HG02973 (cell line): ENCODE data around the gene VPS37B.
A peak's percentile ranks its signal among the peaks of the same experiment; 100 is the strongest.

ENCODE experiments used
- ATAC-seq: cut with Tn5 transposase; IDR thresholded peaks from one replicate; pipeline ENCODE4 v1.9.1; 2021; ENCODE audit warnings: moderate library complexity; ENCODE audit not compliant: unreplicated experiment

The VPS37B gene

GRCh38 chr12:122842505-122843405, 53.2 kb downstream of the VPS37B start:
- ATAC-seq, result no peak

GRCh38 chr12:122841544-122842321, 54.2 kb downstream of the VPS37B start:
- ATAC-seq, result no peak

GRCh38 chr12:122840580-122841513, 55.1 kb downstream of the VPS37B start:
- ATAC-seq, result no peak

DNA sequence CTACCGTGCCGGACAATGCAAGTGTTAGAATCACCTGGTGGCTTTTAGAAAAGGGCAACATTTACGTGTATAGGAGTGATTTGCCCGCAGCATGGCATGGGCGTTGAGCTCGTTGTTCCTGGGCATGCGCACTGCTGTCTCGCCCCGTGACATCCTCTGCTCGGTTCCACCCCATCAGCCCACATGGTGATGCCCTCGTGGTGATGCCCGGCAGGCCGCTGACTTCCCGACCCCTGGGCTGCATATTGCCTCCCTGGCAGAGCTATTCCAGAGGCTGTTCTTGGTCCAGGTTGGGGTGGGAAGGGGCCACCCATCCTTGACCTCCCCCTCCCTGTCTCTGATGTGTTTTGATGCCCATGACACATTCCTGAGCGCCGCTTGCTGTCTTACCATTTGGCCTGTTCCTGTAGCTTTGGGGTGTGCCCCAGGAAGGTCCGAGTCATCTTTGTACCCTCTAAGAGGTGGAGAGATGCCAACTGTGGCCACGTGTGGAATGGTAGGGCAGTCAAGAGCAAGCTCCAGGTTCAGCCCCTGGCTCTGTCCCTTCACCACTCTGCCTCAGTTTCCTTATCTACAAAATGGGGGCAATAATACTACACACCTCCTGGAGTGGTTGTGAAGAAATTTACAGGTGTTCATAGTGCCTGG, 55.9 kb downstream of the VPS37B start:
- no peak for ATAC-seq

DNA sequence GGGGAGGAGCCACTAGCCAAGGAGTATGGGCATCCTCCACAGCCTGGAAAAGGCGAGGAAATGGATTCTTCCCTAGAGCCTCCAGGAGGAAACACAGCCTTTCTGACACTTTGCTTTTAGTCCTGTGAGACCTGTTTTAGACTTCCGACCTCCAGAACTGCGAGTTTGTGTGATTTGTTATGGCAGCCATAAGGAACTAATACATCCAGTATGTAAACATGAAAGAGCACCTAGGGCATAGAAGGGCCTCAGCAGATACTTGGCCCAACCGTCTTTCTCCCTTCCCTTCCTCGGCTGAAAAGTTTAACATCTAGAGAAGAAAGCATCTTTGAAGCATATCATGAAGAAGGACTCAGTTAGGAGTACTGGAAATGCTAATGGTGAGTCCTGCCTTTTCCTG, 57.1 kb downstream of the VPS37B start:
- ATAC-seq, result no peak

GRCh38 chr12:122837306-122838265, 58.3 kb downstream of the VPS37B start:
- ATAC-seq, result no peak

DNA sequence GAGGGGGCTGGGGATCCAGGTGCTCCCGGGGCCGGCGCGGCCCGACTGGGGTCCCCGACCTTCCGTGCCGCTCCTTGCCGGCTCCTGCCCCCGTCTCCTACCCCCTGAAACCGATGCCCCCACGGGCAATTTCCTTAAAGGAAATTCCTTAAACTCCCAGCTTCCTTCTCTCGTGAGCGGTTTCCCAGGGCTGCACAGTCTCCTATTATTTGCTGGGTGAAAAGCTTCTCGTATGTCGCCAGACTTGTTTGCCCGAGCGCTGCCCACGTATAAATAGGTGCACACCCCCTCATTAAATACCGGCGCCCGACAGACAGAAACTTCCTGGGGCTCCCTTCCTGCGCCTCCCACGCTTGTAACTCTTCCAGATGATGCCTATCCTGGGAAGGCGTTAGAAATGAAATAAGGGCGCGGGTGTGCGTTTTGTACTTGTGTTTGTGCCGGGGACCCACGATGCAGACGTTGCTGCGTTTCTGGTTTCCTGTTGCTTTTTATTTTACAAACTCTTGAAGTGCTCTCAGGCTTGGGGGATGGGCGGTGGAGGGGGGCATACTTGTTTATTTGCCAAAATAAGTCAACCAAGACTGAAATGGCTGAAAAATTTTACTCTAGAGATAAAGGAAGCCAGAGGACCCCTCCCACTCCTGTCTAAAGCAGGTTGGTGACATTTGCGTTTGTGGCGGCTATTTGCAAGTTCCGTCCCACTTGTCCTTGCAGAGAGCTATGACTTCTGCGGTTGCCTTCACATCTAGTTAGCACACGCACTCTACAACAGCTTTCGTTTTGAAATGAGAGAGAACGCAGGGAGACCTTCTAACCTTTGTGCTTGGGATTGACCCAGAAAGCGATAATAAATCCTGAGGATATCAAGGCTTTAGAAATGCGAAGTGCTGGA, 59.6 kb downstream of the VPS37B start:
- ATAC-seq, result peak; percentile 51

- ATAC-seq, result peak; percentile 39
These were observed 60.2 kb downstream of the VPS37B start for GRCh38 chr12:122835750-122836026.

DNA sequence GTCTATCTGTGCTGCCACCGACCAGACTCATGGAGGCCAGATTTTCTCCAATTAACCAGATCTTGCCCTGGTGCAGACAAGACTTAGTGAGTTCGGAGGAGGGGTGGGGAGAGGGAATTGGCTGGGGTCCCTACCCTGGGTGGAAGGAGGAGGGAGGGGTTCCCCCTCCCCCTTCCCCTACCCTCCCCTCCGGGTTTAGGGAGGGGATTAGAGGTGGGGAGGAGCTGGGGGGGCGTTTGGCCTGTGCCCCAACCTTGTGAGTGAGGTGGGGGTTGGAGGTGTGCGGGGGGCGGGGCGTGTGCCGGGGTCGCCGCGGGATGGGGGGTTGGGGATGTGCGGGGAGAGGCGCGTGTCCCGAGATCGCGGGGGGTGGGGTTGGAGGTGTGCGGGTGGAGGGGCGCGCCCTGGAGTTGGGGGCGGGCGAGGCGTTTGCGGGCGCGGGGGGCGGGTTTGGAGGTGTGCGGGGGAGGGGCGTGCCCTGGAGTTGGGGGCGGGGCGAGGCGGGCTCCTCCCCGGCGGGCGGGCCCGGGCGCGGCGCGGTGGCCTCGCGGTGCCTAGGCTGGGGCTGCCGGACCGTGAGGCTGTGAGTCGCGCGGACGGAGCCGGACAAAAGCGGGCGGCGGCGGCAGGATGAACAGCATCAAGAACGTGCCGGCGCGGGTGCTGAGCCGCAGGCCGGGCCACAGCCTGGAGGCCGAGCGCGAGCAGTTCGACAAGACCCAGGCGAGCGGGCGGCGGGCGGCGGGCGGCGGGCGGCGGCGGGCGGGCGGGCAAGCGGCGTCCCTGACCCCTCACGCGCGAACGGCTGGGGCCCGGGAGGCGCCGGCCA, 60.8 kb downstream of the VPS37B start, which contains the start of gene HIP1R:
Gene HIP1R, plus strand, starts transcription at position 537 of the 829 bp plus-strand sequence. Its CDS starts 94 bp downstream, at position 631.
- peak; percentile 26 for ATAC-seq

GRCh38 chr12:122834104-122834920, 61.6 kb downstream of the VPS37B start:
- ATAC-seq, result no peak

- no peak for ATAC-seq
These were observed 65.3 kb downstream of the VPS37B start for GRCh38 chr12:122830517-122831214.

GRCh38 chr12:122827258-122827657, 68.7 kb downstream of the VPS37B start:
- no peak for ATAC-seq

GRCh38 chr12:122825773-122826724, 69.9 kb downstream of the VPS37B start:
- no peak for ATAC-seq

- no peak for ATAC-seq
These were observed 72.5 kb downstream of the VPS37B start for GRCh38 chr12:122823429-122823828.

DNA sequence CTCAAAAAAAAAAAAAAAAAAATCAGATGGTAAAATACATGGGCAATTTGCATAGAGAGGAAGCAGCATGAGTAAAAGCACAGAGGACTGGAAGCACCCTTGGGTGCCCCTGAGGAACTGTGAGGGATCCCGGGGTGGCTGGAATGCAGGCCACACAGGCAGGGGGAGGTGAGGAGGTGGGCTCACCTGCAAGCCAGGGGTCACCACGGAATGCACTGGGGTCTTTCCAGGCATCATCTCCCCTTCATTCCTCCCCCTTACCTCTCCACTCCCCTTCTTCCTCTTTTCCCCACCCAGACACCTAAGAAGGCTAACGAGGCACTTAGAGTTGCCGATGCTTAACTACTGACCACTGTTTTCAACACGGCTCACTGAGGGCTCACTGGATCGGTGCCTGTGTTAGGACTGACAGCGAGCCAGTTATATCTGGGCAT, 75.1 kb downstream of the VPS37B start:
- no peak for ATAC-seq
